ENCODE measurements around the gene ZFAND4. TPM values are rescaled to one million over a fixed set of nuclear protein-coding genes. Genes with fewer than 3 reads are reported as not detected.

ZFAND4 gene
- total and polyA plus RNA-seq, 12 donors: 3.2 to 12.5 (median 10.3) TPM

DNA sequence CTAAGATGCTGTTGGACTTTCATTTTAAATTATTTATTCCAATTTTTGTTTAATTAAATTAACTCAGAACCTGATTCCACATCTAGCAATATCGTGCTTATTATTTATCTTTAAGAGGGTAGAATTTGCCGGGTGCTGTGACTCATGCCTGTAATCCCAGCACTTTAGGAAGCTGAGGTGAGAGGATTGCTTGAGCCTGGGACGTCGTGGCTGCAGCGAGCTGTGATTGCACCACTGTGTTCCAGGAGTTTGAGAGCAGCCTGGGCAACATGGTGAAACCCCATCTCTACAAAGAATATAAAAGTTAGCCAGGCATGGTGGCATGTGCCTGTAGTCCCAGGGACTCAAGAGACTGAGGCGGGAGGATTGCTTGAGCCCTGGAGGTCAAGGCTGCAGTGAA, 47.8 kb downstream of the ZFAND4 start:
- ATAC-seq (peak in 1 of 8 donors; percentile 52), DNase-seq (no peak)
- intact Hi-C loops (cut with DNase I): loop anchor here in 1 of 10 donors (5.0 kb wide), 1 partner anchor 38 kb away; no protein-coding TSS in a partner anchor
- TF ChIP-seq, protein P1, sequence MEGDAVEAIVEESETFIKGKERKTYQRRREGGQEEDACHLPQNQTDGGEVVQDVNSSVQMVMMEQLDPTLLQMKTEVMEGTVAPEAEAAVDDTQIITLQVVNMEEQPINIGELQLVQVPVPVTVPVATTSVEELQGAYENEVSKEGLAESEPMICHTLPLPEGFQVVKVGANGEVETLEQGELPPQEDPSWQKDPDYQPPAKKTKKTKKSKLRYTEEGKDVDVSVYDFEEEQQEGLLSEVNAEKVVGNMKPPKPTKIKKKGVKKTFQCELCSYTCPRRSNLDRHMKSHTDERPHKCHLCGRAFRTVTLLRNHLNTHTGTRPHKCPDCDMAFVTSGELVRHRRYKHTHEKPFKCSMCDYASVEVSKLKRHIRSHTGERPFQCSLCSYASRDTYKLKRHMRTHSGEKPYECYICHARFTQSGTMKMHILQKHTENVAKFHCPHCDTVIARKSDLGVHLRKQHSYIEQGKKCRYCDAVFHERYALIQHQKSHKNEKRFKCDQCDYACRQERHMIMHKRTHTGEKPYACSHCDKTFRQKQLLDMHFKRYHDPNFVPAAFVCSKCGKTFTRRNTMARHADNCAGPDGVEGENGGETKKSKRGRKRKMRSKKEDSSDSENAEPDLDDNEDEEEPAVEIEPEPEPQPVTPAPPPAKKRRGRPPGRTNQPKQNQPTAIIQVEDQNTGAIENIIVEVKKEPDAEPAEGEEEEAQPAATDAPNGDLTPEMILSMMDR (IDR thresholded peaks at IDR 0.05): no peak
- Histone ChIP-seq H3K27ac (no peak overlapping the region), H3K4me3 (no peak overlapping the region), H3K27me3 (no peaks in the 10 kb centered on the region), H3K9me3 (no peaks in the 10 kb centered on the region), H3K36me3 (peaks cover 0 to 32% (median 0%) of the 10 kb centered on the region in 9 donors), H3K4me1 (peaks cover 3 to 36% (median 11%) of the 10 kb centered on the region in 9 donors)
- 69 to 77% methylated on average over 6 of the region's 6 CpGs for WGBS, 2 donors

DNA sequence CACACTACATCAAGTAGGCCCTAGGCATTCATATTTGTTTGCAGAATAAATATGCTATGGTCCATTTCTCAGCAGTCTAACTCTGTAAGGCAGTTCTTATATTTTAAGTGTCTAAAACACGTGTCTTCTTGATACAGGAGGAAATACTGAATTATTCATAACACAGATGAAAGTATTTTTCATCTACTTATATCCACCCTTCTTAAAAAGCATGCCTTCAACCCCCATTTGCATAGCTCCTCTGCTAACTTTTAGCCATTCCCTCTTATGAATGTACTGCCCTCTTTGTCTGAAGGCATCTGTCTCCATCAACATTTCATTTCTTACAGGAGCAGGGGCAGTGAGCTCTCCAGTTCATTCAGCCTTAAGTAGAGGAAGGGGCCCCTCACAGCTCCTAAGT, 57.7 kb downstream of the ZFAND4 start:
- WGBS, 2 donors: 86 to 90% methylated on average over 1 of the region's 1 CpG
- ATAC-seq: no peak
- Histone ChIP-seq H3K27ac (no peak overlapping the region), H3K4me3 (no peak overlapping the region), H3K4me1 (no peaks in the 10 kb centered on the region), H3K9me3 (peaks cover 0 to 10% (median 0%) of the 10 kb centered on the region in 11 donors), H3K27me3 (no peaks in the 10 kb centered on the region), H3K36me3 (peaks cover 0 to 69% (median 27%) of the 10 kb centered on the region in 9 donors)
- no peak for DNase-seq
- intact Hi-C loops (cut with DNase I): no loop called here
- TF ChIP-seq, protein P1 (IDR thresholded peaks at IDR 0.05): no peak

DNA sequence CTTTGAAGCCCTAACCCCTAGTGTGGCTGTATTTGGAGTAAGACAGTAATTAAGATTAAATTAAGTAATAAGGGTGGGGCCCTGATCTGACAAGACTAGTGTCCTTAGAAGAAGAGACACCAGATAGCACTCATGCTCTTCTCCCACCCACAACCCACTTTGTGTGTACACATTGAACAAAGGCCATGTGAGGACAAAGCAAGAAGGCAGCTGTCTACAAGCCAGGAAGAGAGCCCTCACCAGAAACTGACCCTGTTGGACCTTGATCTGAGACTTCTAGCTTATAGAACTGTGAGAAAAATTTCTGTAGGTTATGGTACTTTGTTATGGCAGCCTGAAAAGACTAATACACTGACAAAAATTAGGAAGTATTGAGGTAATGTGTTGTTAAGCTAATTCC, 59.8 kb downstream of the ZFAND4 start:
- H3K27ac ChIP-seq: no peak overlapping the region
- TF ChIP-seq, protein P1 (IDR thresholded peaks at IDR 0.05): no peak
- no peaks in the 10 kb centered on the region for H3K4me1 ChIP-seq
- ATAC-seq: no peak
- no peak overlapping the region for H3K4me3 ChIP-seq
- H3K27me3 ChIP-seq: no peaks in the 10 kb centered on the region
- intact Hi-C loops (cut with DNase I): no loop called here
- H3K36me3 ChIP-seq: peaks cover 0 to 73% (median 27%) of the 10 kb centered on the region in 9 donors
- DNase-seq: no peak
- H3K9me3 ChIP-seq: peaks cover 0 to 10% (median 0%) of the 10 kb centered on the region in 11 donors

DNA sequence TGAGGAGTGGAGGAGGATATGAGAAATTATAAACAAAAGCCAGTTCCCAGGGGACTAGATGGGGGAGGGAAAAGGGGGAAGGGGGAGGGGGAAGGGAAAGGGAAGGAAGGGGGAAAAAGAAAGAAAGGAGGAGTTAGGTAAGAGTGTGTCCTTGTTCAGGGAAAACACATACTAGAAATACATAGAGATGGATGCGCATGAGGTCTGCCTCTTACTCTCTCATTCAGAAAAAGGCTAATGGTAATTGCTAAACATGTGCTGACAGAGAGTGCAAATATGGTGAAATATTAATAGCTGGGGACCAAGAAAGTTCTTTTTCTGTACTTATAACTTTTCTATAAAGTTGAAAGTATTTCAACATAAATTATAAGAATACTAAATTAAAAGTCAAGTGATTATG, 64.5 kb downstream of the ZFAND4 start:
- peaks cover 0 to 10% (median 0%) of the 10 kb centered on the region in 11 donors for H3K9me3 ChIP-seq
- no peak overlapping the region for H3K27ac ChIP-seq
- WGBS, 2 donors: 94 to 98% methylated on average over 1 of the region's 1 CpG
- H3K36me3 ChIP-seq: peaks cover 0 to 39% (median 24%) of the 10 kb centered on the region in 9 donors
- intact Hi-C loops (cut with DNase I): no loop called here
- ATAC-seq (no peak), DNase-seq (no peak)
- no peaks in the 10 kb centered on the region for H3K27me3 ChIP-seq
- TF ChIP-seq, protein P1 (IDR thresholded peaks at IDR 0.05): no peak
- H3K4me1 ChIP-seq: no peaks in the 10 kb centered on the region
- no peak overlapping the region for H3K4me3 ChIP-seq

Data from heart right ventricle (tissue), 16 donors.